ENCODE measurements around the gene SLC2A9.

Gene SLC2A9

GRCh38 chr4:10030972-10031667, 9.8 kb upstream of the SLC2A9 start:
- Histone ChIP-seq H3F3A (ENCODE audit: insufficient read depth) (no peaks in the 10 kb centered on the region), H3K79me2 (ENCODE audit: insufficient read depth, low read length) (no peaks in the 10 kb centered on the region), H4K20me1 (ENCODE audit: low read depth, low read length) (no peaks in the 10 kb centered on the region), H3K4me3 (ENCODE audit: insufficient read depth, low read length, poor library complexity, severe bottlenecking) (no peak overlapping the region), H2AFZ (ENCODE audit: low read depth, low read length, severe bottlenecking) (no peak overlapping the region), H3K9me3 (ENCODE audit: insufficient read depth, low read length) (no peaks in the 10 kb centered on the region), H3K36me3 (ENCODE audit: low read length) (no peaks in the 10 kb centered on the region), H3K27ac (ENCODE audit: low read depth, low read length) (no peak overlapping the region), H3K27me3 (ENCODE audit: low read length) (no peaks in the 10 kb centered on the region), H3K9ac (ENCODE audit: low read length) (no peak overlapping the region), H3K4me2 (ENCODE audit: low read depth, low read length, poor library complexity, severe bottlenecking) (no peak overlapping the region), H3K9me2 (replicated peaks; ENCODE audit: insufficient read depth, low read length) (no peaks in the 10 kb centered on the region)
- TF ChIP-seq CTCF (IDR thresholded peaks at IDR 0.05; ENCODE audit: insufficient read depth, low read length, poor library complexity, severe bottlenecking), result no peak

GRCh38 chr4:10029403-10029802, 8.1 kb upstream of the SLC2A9 start:
- H3K9ac ChIP-seq (ENCODE audit: low read length), result no peak overlapping the region
- no peaks in the 10 kb centered on the region for H4K20me1 ChIP-seq (ENCODE audit: low read depth, low read length)
- H3F3A ChIP-seq (ENCODE audit: insufficient read depth), result no peaks in the 10 kb centered on the region
- no peaks in the 10 kb centered on the region for H3K79me2 ChIP-seq (ENCODE audit: insufficient read depth, low read length)
- H3K4me3 ChIP-seq (ENCODE audit: insufficient read depth, low read length, poor library complexity, severe bottlenecking), result no peak overlapping the region
- no peaks in the 10 kb centered on the region for H3K9me3 ChIP-seq (ENCODE audit: insufficient read depth, low read length)
- no peak overlapping the region for H3K4me2 ChIP-seq (ENCODE audit: low read depth, low read length, poor library complexity, severe bottlenecking)
- no peaks in the 10 kb centered on the region for H3K27me3 ChIP-seq (ENCODE audit: low read length)
- TF ChIP-seq CTCF (IDR thresholded peaks at IDR 0.05; ENCODE audit: insufficient read depth, low read length, poor library complexity, severe bottlenecking), result no peak
- no peak for TF ChIP-seq EZH2phosphoT487 (conservative IDR thresholded peaks at IDR 0.05; ENCODE audit: low read length)
- no peak overlapping the region for H2AFZ ChIP-seq (ENCODE audit: low read depth, low read length, severe bottlenecking)
- H3K27ac ChIP-seq (ENCODE audit: low read depth, low read length), result no peak overlapping the region
- no peaks in the 10 kb centered on the region for H3K9me2 ChIP-seq (replicated peaks; ENCODE audit: insufficient read depth, low read length)
- H3K36me3 ChIP-seq (ENCODE audit: low read length), result no peaks in the 10 kb centered on the region

GRCh38 chr4:10028910-10029309, 7.6 kb upstream of the SLC2A9 start:
- no peaks in the 10 kb centered on the region for H3K36me3 ChIP-seq (ENCODE audit: low read length)
- no peaks in the 10 kb centered on the region for H3K9me2 ChIP-seq (replicated peaks; ENCODE audit: insufficient read depth, low read length)
- H3K4me2 ChIP-seq (ENCODE audit: low read depth, low read length, poor library complexity, severe bottlenecking), result no peak overlapping the region
- no peak overlapping the region for H2AFZ ChIP-seq (ENCODE audit: low read depth, low read length, severe bottlenecking)
- no peak overlapping the region for H3K4me3 ChIP-seq (ENCODE audit: insufficient read depth, low read length, poor library complexity, severe bottlenecking)
- no peak overlapping the region for H3K9ac ChIP-seq (ENCODE audit: low read length)
- H3K79me2 ChIP-seq (ENCODE audit: insufficient read depth, low read length), result no peaks in the 10 kb centered on the region
- H3K9me3 ChIP-seq (ENCODE audit: insufficient read depth, low read length), result no peaks in the 10 kb centered on the region
- no peaks in the 10 kb centered on the region for H3F3A ChIP-seq (ENCODE audit: insufficient read depth)
- no peaks in the 10 kb centered on the region for H3K27me3 ChIP-seq (ENCODE audit: low read length)
- H4K20me1 ChIP-seq (ENCODE audit: low read depth, low read length), result no peaks in the 10 kb centered on the region
- TF ChIP-seq CTCF (IDR thresholded peaks at IDR 0.05; ENCODE audit: insufficient read depth, low read length, poor library complexity, severe bottlenecking), result no peak
- TF ChIP-seq EZH2phosphoT487 (conservative IDR thresholded peaks at IDR 0.05; ENCODE audit: low read length), result no peak
- no peak overlapping the region for H3K27ac ChIP-seq (ENCODE audit: low read depth, low read length)

All from SU-DHL-6 (cell line).